K562 (cell line): ENCODE results near the gene TRPM2. TPM values are rescaled to one million over a fixed set of nuclear protein-coding genes. Genes with fewer than 3 reads are reported as not detected.

Source experiments
- AFF1 ChIP-seq, 2 experiments: fragments of 450-650 bp; IDR thresholded peaks; 2 replicates each; pipeline ENCODE4 v1.6.1; 2018; ENCODE audit warnings: mild to moderate bottlenecking in 2 of 2, low read depth in 1 of 2; ENCODE audit not compliant: partially characterized antibody in 2 of 2
- CREB1 ChIP-seq, 2 experiments: sonication (generic) in 1 of 2; formaldehyde crosslinking in 1 of 2; IDR thresholded peaks; 2 replicates each; pipeline versions ENCODE4 v1.6.1 to v1.8.0; 2012 to 2022; ENCODE audit warnings: inconsistent platforms in 1 of 2, mild to moderate bottlenecking in 1 of 2, missing genetic modification reagents in 1 of 2, moderate library complexity in 1 of 2
- EGR1 ChIP-seq: fragments of 450-650 bp; conservative IDR thresholded peaks from 2 replicates; pipeline ENCODE4 v1.6.1; 2017; ENCODE audit warnings: mild to moderate bottlenecking
- GATA2 ChIP-seq: sonication (generic); formaldehyde crosslinking; IDR thresholded peaks from 2 replicates; pipeline ENCODE4 v1.4.0; 2020; ENCODE audit warnings: mild to moderate bottlenecking, missing genetic modification reagents
- GMEB1 ChIP-seq: fragments of 250-450 bp; sonication (Bioruptor Pico); IDR thresholded peaks from 2 replicates; pipeline ENCODE4 v1.4.0; 2020; ENCODE audit warnings: mild to moderate bottlenecking
- KLF16 ChIP-seq: IDR thresholded peaks from 2 replicates; pipeline ENCODE4 v1.6.1; 2016; ENCODE audit warnings: antibody characterized with exemption
- NKRF ChIP-seq: fragments of 450-650 bp; IDR thresholded peaks from 2 replicates; pipeline ENCODE4 v1.6.1; 2016; ENCODE audit warnings: borderline replicate concordance
- SAFB ChIP-seq: fragments of 200-400 bp; formaldehyde crosslinking; IDR thresholded peaks from 2 replicates; pipeline ENCODE4 v1.6.1; 2017; ENCODE audit warnings: low read depth, low read length, borderline replicate concordance
- SIN3B ChIP-seq: fragments of 450-650 bp; IDR thresholded peaks from 2 replicates; pipeline ENCODE4 v1.6.1; 2017; ENCODE audit warnings: low read depth, mild to moderate bottlenecking, moderate library complexity
- SOX6 ChIP-seq: fragments of 450-650 bp; IDR thresholded peaks from 2 replicates; pipeline ENCODE4 v1.6.1; 2014; ENCODE audit warnings: mild to moderate bottlenecking
- TCFL5 ChIP-seq: fragments of 250-450 bp; sonication (Bioruptor Pico); conservative IDR thresholded peaks from 2 replicates; pipeline ENCODE4 v1.6.1; 2021; ENCODE audit warnings: mild to moderate bottlenecking, moderate library complexity, matching md5 sums
- U2AF2 ChIP-seq: fragments of 200-400 bp; formaldehyde crosslinking; optimal IDR thresholded peaks from 2 replicates; pipeline ENCODE3; 2017; ENCODE audit warnings: low read depth, mild to moderate bottlenecking, low read length
- ZBTB2 ChIP-seq: fragments of 450-650 bp; IDR thresholded peaks from 2 replicates; pipeline ENCODE4 v1.6.1; 2016; ENCODE audit warnings: antibody characterized with exemption
- ZFPM2 ChIP-seq: fragments of 250-450 bp; sonication (Bioruptor Pico); IDR thresholded peaks from 2 replicates; pipeline ENCODE4 v1.5.1; 2022; ENCODE audit warnings: mild to moderate bottlenecking
- ZKSCAN1 ChIP-seq: fragments of 150-350 bp; IDR thresholded peaks from 2 replicates; pipeline ENCODE4 v1.6.1; 2016; ENCODE audit warnings: low read depth, low read length
- ZNF232 ChIP-seq: sonication (generic); formaldehyde crosslinking; IDR thresholded peaks from 2 replicates; pipeline ENCODE4 v1.8.0; 2022; ENCODE audit warnings: mild to moderate bottlenecking, missing genetic modification reagents
- ZNF76 ChIP-seq: fragments of 250-450 bp; sonication (Bioruptor Pico); IDR thresholded peaks from 2 replicates; pipeline ENCODE4 v1.4.0; 2020; ENCODE audit warnings: mild to moderate bottlenecking, moderate library complexity, borderline replicate concordance
- polyA plus RNA-seq, 8 experiments: library from polyadenylated mRNA; depleted of rRNA in 4 of 8; stranded (reverse) in 5 of 8; unstranded in 3 of 8; fragments of >200 nt; fragmentation: Nextera tagmentation in 2 of 8; fragmentation: Illumina TruSeq in 1 of 8; extraction: Ambion mirVana in 2 of 8; extraction: Trizol in 1 of 8; gene quantifications; 2 replicates each; pipeline versions ENCODE4 v1.2.1 to v1.2.3, GENCODE V29; 2011 to 2014; ENCODE audit warnings: inconsistent platforms in 1 of 8, missing spikeins in 1 of 8
- total RNA-seq, 7 experiments: library from RNA; depleted of rRNA in 6 of 7; stranded (reverse); fragments of >200 nt in 6 of 7; fragmentation: Illumina TruSeq in 2 of 7; extraction: Trizol in 2 of 7; gene quantifications; 2 replicates each; pipeline versions ENCODE4 v1.2.1 to v1.2.3, GENCODE V29; 2011 to 2021; ENCODE audit warnings: low replicate concordance in 1 of 7

TRPM2 gene
- total and polyA plus RNA-seq, 9 of the 15 experiments (the other 6 are each of a cell fraction or from before 2014, with no cell fraction given): 0.33 to 2.1 (median 0.98) TPM; not detected in 2

- no peak for TF ChIP-seq U2AF2
- no peak for TF ChIP-seq AFF1 (IDR thresholded peaks at IDR 0.05; ENCODE audit: low read depth in 1 of 2, partially characterized antibody in 2 of 2)
- peak; percentile 92 for TF ChIP-seq ZBTB2
- TF ChIP-seq ZNF76 (CRISPR knock-in tag): 0 out of 2 replicates have a peak, but pooled peaks have one; percentile 65
- TF ChIP-seq NKRF: peak; percentile 99
- TF ChIP-seq GMEB1 (CRISPR knock-in tag): peak; percentile 82
- no peak for TF ChIP-seq ZNF232
- no peak for TF ChIP-seq ZFPM2 (CRISPR knock-in tag)
- peak; percentile 99 for TF ChIP-seq CREB1 (IDR thresholded peaks at IDR 0.05)
- TF ChIP-seq CREB1 (CRISPR knock-in tag; IDR thresholded peaks at IDR 0.05): peak; percentile 100
- no peak for TF ChIP-seq KLF16
- TF ChIP-seq EGR1: no peak
- TF ChIP-seq SIN3B: peak; percentile 97
- TF ChIP-seq SOX6: no peak
- no peak for TF ChIP-seq SAFB
- no peak for TF ChIP-seq ZKSCAN1
- no peak for TF ChIP-seq GATA2 (CRISPR knock-in tag)
- TF ChIP-seq TCFL5: no peak
Observed at GRCh38 chr21:44338971-44339910, 14.2 kb upstream of the TRPM2 start, which contains the start of gene CFAP410 (continued).
